GM19240 (cell line): Measurements from ENCODE around the gene PTTG2.
A peak's percentile ranks its signal among the peaks of the same experiment; 100 is the strongest.

Experiments used
- DNase-seq: peaks from one replicate; pipeline ENCODE4 v3.0.0; 2011; ENCODE audit warnings: low spot score; ENCODE audit not compliant: insufficient read length

The PTTG2 gene

GRCh38 chr4:37985730-37986275 lies 25.6 kb downstream of the PTTG2 start:
- no peak for DNase-seq

DNA sequence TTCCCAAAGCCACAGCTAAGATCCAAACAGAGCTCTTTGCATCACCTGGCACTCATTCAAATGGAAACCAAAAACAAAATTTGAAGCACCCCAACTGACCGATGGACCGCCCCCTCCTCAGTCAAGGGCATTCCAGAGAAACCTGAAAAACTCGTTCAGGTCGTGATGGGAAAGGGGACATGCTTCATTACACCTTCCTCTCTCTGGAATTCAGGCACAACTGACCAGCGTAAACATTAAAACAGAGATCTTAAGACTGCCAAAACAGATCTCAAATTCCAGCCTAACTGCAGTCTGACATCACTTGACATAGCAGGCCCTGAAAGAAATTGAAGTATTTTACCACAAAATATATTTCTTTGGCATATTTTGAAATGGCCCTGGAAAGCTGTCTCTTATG lies 28.5 kb downstream of the PTTG2 start:
- no peak for DNase-seq

DNA sequence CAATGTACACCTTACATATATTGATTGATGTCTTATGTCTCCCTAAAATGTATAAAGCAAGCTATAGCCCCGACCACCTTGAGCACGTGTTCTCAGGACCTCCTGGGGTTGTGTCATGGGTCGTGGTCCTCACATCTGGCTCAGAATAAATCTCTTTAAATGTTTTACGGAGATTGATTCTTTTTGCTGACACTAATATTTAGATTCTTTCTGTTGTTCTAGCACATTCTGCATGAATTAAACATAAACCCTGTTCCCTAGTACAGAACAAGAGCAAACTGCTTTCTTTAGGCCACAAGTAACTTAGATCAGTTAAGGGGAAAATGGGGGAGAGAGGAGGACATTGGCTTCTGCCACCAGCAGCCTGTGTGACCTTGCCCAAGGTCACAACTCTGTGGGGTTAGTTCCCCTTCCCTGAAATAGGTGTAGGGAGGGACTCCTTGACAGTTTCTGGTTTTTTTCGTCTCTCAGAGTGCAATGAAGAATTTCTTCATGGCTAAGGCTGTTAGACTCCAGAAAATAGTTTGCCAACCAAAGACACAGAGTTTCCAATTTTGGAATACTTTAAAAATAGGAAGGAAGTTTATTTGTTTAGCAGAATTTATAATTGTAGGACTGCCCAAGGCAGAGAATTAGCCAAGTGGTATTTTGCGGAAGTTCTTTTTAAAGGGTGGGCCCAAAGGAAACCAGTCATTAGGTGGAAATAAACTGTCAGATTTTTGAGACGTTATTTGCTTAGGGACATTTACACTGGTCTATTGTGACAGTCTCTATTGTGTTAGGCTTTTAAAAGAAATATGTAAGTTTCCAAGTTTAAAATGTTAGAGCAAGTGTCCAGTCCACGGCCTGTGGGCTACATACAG lies 29.4 kb downstream of the PTTG2 start:
- DNase-seq, result no peak

DNA sequence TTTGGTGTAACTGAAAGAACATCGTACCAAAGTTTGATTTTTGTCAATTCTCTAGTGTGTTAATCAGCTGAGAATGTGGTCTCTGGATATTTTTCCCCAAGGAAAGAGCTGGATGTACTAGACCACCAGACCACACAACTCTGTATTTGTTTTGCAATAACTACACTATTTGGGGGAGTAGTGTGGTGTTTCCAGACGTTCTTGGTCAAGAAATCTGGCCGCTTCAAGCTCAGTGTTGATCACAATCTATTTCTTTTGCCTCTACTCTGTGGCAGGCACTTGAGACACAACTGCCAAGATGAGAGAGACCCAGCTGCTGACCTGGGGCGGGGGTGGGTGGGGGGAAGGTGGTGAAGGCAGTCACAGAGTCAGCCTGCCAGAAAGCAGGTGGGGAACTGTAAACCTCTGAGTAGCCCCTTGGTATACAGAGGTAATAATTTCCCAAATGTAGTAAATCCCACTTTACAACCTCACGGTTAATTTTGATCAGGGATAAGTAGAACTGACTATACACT lies 30.6 kb downstream of the PTTG2 start:
- DNase-seq, result no peak

DNA sequence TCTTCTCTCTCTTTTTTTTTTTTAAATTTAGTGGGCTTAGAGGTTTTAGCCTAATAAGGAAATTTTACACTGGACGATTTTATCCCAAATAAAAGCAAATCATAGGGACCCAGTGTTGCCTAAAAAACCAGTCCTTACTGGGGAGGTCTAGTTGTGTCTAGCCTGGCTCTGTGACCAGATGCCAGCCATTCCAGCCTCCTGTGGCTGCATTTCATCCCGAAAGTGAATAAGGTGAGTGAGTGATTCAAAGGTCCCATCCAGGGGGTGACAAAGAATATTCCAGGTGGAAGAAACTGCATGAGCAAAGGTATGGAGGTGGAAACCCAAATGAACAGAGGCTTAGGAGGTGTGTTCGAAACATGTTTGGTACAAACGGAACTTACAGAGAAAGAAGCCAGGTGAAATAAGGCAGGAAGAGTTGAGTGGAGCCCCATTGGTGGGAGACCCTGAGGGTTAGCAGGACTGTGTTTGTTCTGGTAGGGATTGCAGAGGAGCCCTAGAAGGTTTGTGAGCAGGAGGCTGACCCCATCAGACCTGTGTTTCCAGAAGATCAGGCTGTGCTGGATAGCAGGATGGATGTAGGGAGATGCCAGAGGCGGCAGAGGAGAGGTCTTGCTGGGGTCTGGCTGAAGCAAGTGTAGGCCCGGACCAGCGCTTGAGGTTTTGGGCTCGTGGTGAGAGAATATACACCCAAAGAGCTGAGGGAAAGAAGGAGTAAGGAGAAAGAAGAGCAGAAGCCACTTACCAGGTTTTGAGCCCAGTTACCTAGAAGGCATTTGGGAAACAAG lies 31.6 kb downstream of the PTTG2 start:
- DNase-seq, result no peak

GRCh38 chr4:37993806-37994205 lies 33.6 kb downstream of the PTTG2 start:
- no peak for DNase-seq

DNA sequence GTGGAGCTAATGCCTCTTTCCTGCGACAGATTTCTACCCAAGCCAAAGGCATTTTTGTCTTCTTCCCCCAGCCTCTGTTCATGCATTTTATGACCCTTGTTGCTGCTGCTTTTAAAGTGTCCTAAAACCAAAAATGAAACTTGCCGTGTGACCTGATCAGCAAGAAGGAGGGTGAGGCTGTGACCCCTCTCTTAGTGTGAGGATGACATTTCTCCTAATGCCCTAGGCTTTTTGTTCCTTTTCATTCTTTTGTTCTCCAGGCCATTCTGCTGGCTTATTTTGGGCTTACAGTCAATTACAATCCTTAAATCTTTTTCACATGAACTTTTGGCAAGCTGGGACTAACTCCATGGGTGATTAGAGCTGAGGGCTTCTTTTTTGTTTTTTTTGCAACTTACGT lies 34.4 kb downstream of the PTTG2 start:
- peak; percentile 15 for DNase-seq

DNA sequence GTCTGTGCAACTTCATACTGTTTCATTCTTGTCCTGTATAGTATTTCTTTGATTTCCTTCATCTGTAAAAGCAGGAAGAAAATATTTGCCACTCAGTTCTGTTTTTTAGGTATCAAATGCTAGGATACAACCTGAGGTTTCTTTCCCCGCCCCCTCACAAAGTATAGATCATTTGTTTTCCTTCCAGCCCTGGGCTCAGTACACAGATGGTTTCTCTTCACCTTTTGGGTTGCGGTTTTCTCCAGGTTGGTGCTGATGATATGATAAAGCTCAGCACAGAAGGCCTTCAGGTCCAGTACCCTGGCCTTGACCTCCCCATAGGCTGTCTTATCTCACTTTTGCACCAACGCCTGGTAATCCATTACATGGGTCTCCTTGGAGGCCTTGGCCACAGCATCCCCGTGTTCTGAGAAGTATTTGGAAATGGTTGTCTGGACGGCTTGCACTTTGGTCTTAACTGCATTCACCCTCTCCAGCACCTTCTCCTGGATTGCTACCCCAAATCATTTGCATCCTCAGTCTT lies 35.2 kb downstream of the PTTG2 start:
- no peak for DNase-seq

DNA sequence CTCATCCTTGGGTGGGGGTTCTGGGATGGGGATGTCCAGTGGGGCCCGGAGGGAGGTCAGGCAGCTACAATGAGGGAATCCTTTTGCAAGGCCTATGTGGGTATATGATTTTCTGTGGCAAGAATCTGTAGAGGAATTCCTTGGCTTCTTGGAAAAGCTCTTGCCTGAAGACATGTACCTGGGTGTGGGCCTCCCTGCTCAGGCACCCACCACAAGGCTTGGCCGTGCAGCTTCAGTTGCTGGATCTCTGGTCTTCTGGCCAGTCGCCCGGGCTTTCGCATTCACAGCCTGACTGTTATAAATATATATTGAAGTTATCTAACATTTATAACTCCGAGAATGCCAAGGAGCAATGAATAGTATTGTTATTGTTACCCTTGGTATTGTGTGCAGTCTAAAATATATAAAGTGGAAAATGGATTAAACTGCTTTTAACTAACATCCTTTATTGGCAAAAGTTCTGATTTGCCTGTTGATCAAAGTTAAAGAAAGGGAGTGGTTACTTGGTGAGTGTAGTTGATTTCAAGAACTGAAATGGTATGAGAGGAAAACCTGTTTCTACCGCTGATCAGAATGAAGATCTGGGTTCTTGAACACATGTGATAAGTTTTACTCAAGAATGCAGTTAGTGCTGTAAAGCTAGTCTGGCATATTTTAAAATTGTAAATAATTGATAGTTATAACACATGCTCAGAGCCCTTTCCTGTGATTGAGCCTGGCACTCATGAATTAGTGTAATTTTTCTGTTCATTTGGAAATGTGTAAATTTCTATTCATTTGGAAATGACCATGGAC lies 36.0 kb downstream of the PTTG2 start:
- no peak for DNase-seq

GRCh38 chr4:37998226-37998625 lies 38.0 kb downstream of the PTTG2 start:
- no peak for DNase-seq

DNA sequence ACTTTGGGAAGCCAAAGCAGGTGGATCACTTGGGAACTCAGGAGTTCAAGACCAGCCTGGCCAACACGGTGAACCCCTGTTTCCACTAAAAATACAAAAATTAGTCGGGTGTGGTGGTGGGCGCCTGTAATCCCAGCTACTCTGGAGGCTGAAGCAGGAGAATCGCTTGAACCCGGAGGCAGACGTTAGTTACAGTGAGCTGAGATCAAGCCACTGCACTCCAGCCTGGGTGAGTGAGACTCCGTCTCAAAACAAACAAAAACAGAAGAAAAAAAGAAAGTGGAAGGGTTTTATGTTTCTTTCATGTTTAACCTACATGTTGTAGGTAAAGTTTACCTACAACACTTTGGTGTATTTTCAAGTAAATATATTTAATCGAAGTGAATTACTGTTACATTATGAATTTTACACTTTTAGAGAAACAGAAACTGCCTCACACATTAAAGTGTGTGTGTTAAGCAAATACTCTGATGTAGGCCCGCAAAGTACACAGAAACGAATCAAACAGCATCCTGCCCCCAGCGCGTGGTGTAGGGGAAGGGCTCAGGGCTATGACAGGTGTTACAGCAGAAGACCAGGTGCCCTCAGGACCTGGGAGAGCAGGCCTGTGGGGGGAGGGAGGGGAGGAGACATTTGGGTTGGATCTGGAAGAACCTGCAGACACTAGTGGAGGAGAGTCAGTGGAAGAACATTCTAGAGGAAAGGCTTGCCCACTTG lies 39.0 kb downstream of the PTTG2 start:
- DNase-seq, result no peak

GRCh38 chr4:37999965-38000364 lies 39.8 kb downstream of the PTTG2 start:
- DNase-seq, result no peak

GRCh38 chr4:38001927-38002326 lies 41.7 kb downstream of the PTTG2 start:
- no peak for DNase-seq

GRCh38 chr4:38002451-38003071 lies 42.4 kb downstream of the PTTG2 start:
- DNase-seq, result no peak

DNA sequence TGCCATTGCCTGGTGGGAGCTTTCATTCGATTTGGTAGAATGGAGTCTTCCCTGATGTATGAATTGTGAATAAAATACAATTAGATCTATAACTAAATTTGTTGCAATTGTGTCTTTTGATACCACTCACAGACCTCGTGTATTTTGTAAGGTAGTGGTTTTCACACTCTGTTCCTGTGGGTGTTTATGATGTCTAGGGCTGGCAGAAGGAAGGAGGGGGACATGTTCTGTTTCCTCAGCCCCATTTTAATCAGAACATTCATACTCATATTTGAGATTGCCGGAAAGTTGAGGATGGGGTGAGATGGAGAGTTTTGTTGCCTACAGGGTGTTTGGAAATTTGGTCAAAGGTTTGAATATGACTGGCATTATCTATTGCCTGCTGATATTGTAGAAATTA lies 42.9 kb downstream of the PTTG2 start:
- DNase-seq, result no peak

DNA sequence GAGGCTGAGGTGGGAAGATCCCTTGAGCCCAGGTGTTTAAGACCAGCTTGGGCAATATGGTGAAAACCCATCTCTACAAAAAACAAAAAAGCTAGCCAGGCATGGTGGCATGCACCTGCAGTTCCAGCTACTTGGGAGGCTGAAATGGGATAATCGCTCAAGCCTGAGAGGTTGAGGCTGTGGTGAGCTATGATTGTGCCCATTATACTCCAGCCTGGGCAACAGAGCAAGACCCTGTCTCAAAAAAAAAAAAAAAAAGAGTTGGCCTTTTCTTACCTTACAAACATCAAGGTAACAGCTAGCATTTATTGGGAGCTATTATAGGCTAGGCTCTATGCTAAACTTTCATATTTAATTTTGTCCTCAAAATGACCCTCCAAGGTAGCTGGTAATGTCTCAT lies 43.4 kb downstream of the PTTG2 start:
- no peak for DNase-seq

DNA sequence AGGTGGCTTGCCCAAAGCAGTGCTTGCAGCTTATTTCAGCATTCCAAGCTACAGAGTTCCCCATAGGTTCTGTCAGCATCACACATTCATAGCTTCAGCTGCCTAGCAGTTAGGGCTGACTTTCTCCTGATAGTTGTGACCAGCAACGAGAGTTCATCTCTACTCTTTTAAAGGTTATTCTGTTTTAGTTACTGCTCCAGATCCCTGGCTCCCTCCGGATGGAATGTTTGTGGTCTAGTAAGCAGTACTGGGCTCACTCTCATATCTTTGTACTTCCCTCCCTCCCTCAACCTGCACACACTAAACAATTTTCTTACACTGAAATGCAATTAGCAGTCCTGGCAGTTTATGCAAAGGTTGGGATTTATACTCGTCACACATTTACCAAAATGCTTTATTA lies 43.9 kb downstream of the PTTG2 start:
- DNase-seq, result no peak

DNA sequence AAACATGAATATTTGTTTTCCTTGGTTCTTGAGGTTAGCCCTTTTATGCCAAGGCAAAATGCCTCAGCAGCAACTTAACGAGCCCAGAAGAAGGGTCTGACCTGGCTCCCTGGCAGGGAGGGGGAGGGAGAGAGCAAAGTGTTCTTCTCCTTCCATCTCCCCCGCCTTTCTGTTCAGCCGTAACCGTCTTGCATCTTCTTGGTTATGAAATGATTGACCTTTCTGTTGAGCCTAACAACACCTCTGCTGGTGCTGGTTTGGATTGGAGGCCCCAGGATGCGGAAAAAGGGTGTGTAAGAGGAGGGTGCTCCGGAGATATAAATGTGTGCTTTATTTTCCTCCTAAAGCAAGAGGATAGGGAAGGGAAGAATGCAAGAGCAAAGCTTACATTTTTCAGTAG lies 44.7 kb downstream of the PTTG2 start:
- no peak for DNase-seq

GRCh38 chr4:38005637-38006036 lies 45.4 kb downstream of the PTTG2 start:
- DNase-seq, result no peak

DNA sequence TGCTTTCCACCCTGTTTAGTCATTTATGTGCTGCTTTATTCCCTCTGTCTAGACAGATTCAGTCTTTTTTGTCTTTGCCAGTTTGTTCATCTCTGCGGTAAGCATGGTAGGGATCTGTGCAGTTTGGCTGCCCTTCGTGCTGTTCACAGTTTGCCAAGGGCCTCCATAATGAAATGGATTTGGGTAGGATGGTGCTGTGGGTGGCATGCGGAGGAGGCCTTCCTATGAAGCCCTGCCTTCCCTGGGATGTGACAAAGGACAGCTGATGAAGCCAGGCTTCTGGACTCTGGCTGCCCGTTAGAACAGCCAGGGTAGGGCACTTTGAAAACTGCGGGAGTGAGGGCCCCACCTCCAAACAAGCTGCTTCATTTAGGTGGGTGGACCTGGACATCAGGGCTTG lies 47.4 kb downstream of the PTTG2 start:
- no peak for DNase-seq
